ENCODE measurements around the gene GRM7. TPM values are rescaled to one million over a fixed set of nuclear protein-coding genes. Genes with fewer than 3 reads are reported as not detected.

Gene GRM7
- total and polyA plus RNA-seq, 4 donors = 0.08 to 0.33 TPM; not detected in 2

GRCh38 chr3:7749931-7750695 lies 889.2 kb downstream of the GRM7 start:
- no peak overlapping the region for H3K27ac ChIP-seq (ENCODE audit: low read depth in 1 of 2, low read length in 2 of 2)
- H3K4me3 ChIP-seq (ENCODE audit: low read depth in 1 of 3, low read length in 3 of 3) = no peak overlapping the region
- H3K9ac ChIP-seq (ENCODE audit: low read depth in 1 of 2, low read length in 2 of 2) = no peak overlapping the region
- no peaks in the 10 kb centered on the region for H3K36me3 ChIP-seq (ENCODE audit: control insufficient read depth in 4 of 4, insufficient read depth in 3 of 4, low read depth in 1 of 4, low read length in 3 of 4)
- WGBS = 70% methylated on average over 4 of the region's 4 CpGs
- no peaks in the 10 kb centered on the region for H3K9me3 ChIP-seq (ENCODE audit: control insufficient read depth in 4 of 4, low read length in 3 of 4)
- H3K27me3 ChIP-seq (ENCODE audit: control insufficient read depth in 4 of 4, insufficient read depth in 4 of 4, low read length in 3 of 4) = no peaks in the 10 kb centered on the region
- H3K4me1 ChIP-seq (ENCODE audit: control insufficient read depth in 4 of 4, insufficient read depth in 4 of 4, low read length in 3 of 4) = no peaks in the 10 kb centered on the region
- no peak for TF ChIP-seq HNF4A (conservative IDR thresholded peaks at IDR 0.05)
- no peak for DNase-seq (ENCODE audit: low spot score)

- no peak for DNase-seq (ENCODE audit: low spot score)
- H3K9me3 ChIP-seq (ENCODE audit: control insufficient read depth in 4 of 4, low read length in 3 of 4) = no peaks in the 10 kb centered on the region
- H3K27me3 ChIP-seq (ENCODE audit: control insufficient read depth in 4 of 4, insufficient read depth in 4 of 4, low read length in 3 of 4) = no peaks in the 10 kb centered on the region
- no peak overlapping the region for H3K27ac ChIP-seq (ENCODE audit: low read depth in 1 of 2, low read length in 2 of 2)
- H3K4me3 ChIP-seq (ENCODE audit: low read depth in 1 of 3, low read length in 3 of 3) = no peak overlapping the region
- TF ChIP-seq HNF4G (IDR thresholded peaks at IDR 0.05) = no peak
- no peak for TF ChIP-seq TAF1 (conservative IDR thresholded peaks at IDR 0.05)
- no peak for TF ChIP-seq FOXA1 (IDR thresholded peaks at IDR 0.05)
- TF ChIP-seq, protein P1, sequence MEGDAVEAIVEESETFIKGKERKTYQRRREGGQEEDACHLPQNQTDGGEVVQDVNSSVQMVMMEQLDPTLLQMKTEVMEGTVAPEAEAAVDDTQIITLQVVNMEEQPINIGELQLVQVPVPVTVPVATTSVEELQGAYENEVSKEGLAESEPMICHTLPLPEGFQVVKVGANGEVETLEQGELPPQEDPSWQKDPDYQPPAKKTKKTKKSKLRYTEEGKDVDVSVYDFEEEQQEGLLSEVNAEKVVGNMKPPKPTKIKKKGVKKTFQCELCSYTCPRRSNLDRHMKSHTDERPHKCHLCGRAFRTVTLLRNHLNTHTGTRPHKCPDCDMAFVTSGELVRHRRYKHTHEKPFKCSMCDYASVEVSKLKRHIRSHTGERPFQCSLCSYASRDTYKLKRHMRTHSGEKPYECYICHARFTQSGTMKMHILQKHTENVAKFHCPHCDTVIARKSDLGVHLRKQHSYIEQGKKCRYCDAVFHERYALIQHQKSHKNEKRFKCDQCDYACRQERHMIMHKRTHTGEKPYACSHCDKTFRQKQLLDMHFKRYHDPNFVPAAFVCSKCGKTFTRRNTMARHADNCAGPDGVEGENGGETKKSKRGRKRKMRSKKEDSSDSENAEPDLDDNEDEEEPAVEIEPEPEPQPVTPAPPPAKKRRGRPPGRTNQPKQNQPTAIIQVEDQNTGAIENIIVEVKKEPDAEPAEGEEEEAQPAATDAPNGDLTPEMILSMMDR (IDR thresholded peaks at IDR 0.05; ENCODE audit: low read depth, low read length, missing input control) = no peak
- no peak for TF ChIP-seq SP1 (IDR thresholded peaks at IDR 0.05)
- TF ChIP-seq EGR1 (IDR thresholded peaks at IDR 0.05; ENCODE audit: low read depth in 2 of 2) = no peak
- TF ChIP-seq, protein P2, sequence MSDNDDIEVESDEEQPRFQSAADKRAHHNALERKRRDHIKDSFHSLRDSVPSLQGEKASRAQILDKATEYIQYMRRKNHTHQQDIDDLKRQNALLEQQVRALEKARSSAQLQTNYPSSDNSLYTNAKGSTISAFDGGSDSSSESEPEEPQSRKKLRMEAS (IDR thresholded peaks at IDR 0.05) = no peak
- no peak for TF ChIP-seq FOXA2 (IDR thresholded peaks at IDR 0.05)
- TF ChIP-seq RAD21 (IDR thresholded peaks at IDR 0.05) = no peak
- TF ChIP-seq NR2F2 (IDR thresholded peaks at IDR 0.05) = no peak
- TF ChIP-seq, protein P3, sequence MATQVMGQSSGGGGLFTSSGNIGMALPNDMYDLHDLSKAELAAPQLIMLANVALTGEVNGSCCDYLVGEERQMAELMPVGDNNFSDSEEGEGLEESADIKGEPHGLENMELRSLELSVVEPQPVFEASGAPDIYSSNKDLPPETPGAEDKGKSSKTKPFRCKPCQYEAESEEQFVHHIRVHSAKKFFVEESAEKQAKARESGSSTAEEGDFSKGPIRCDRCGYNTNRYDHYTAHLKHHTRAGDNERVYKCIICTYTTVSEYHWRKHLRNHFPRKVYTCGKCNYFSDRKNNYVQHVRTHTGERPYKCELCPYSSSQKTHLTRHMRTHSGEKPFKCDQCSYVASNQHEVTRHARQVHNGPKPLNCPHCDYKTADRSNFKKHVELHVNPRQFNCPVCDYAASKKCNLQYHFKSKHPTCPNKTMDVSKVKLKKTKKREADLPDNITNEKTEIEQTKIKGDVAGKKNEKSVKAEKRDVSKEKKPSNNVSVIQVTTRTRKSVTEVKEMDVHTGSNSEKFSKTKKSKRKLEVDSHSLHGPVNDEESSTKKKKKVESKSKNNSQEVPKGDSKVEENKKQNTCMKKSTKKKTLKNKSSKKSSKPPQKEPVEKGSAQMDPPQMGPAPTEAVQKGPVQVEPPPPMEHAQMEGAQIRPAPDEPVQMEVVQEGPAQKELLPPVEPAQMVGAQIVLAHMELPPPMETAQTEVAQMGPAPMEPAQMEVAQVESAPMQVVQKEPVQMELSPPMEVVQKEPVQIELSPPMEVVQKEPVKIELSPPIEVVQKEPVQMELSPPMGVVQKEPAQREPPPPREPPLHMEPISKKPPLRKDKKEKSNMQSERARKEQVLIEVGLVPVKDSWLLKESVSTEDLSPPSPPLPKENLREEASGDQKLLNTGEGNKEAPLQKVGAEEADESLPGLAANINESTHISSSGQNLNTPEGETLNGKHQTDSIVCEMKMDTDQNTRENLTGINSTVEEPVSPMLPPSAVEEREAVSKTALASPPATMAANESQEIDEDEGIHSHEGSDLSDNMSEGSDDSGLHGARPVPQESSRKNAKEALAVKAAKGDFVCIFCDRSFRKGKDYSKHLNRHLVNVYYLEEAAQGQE (IDR thresholded peaks at IDR 0.05) = no peak
- no peak for TF ChIP-seq RXRA (IDR thresholded peaks at IDR 0.05)
- H3K9ac ChIP-seq (ENCODE audit: low read depth in 1 of 2, low read length in 2 of 2) = no peak overlapping the region
- H3K4me1 ChIP-seq (ENCODE audit: control insufficient read depth in 4 of 4, insufficient read depth in 4 of 4, low read length in 3 of 4) = no peaks in the 10 kb centered on the region
- H3K36me3 ChIP-seq (ENCODE audit: control insufficient read depth in 4 of 4, insufficient read depth in 3 of 4, low read depth in 1 of 4, low read length in 3 of 4) = no peaks in the 10 kb centered on the region
- 82% methylated on average over 1 of the region's 1 CpG for WGBS
These were observed 891.1 kb downstream of the GRM7 start for GRCh38 chr3:7752005-7752404.

Data from liver (tissue), 9 donors.